ENCODE data around the gene CSMD2. TPM values are rescaled to one million over a fixed set of nuclear protein-coding genes. Genes with fewer than 3 reads are reported as not detected.
"Not testable (repeated sequence)": the region's sequence is repeated elsewhere in the genome, so short reads cannot be mapped to it uniquely, and the experiment has no call there.

Gene CSMD2
- total and polyA plus RNA-seq, 12 donors: 0.35 to 5.1 (median 1.5) TPM

DNA sequence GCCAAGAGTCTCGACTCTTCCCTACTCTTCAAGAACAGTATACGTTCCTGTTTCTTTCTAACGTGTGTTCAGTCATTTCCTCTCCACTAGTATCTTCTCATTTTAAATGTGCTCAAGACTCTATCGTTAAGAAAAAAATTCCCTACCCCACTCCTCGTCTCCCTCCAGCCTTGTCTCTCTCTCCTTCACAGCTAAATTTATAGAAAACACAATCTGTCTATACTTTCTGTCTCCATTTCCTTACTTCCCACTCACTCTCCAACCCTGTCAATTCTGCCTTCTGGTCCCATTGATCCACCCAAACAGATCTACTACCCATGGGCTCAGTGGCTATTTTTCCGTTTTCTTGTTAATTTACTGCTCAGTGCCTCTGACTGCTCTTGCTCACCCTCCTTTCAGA lies 75.3 kb downstream of the CSMD2 start:
- WGBS, 4 donors: 75 to 78% (median 77%) methylated on average over 6 of the region's 6 CpGs
- no peaks in the 10 kb centered on the region for H3K9me3 ChIP-seq (replicated peaks in 1 of 3)
- no peaks in the 10 kb centered on the region for H3K27me3 ChIP-seq
- no peaks in the 10 kb centered on the region for H3K4me1 ChIP-seq (replicated peaks in 1 of 2)
- TF ChIP-seq CTCF (IDR thresholded peaks at IDR 0.05) (no peak), POLR2A (IDR thresholded peaks at IDR 0.05) (no peak)
- no peaks in the 10 kb centered on the region for H3K36me3 ChIP-seq (replicated peaks in 1 of 2)
- H3K4me3 ChIP-seq: no peak overlapping the region
- DNase-seq: no peak
- no peak overlapping the region for H3K27ac ChIP-seq
- intact Hi-C loops (cut with DNase I): no loop called here

DNA sequence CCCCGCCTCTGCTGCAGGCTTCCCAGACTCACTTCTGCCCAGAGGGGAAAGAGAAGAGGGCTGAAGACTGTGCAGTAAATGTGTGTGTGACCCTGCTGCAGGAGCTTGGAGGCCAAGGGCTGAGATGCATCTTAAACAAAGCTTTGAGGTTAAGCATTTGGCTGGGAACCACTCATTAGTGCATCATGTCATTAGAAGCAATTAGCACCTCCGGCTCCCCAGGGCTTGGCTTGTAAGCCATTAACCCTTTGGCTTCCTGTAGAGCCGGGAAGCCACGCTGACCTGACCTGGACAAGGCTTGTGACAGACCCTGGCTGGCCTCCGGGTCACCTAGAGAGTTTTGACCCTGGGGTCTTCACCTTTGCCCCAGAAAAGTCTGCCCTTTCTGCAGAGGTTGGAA lies 77.0 kb downstream of the CSMD2 start:
- Histone ChIP-seq H3K9me3 (replicated peaks in 1 of 3) (no peaks in the 10 kb centered on the region), H3K27me3 (no peaks in the 10 kb centered on the region), H3K36me3 (replicated peaks in 1 of 2) (no peaks in the 10 kb centered on the region), H3K4me3 (no peak overlapping the region), H3K4me1 (replicated peaks in 1 of 2) (no peaks in the 10 kb centered on the region), H3K27ac (no peak overlapping the region)
- intact Hi-C loops (cut with DNase I): no loop called here
- TF ChIP-seq CTCF (IDR thresholded peaks at IDR 0.05): no peak
- TF ChIP-seq POLR2A (IDR thresholded peaks at IDR 0.05): no peak
- 44 to 100% (median 60%) methylated on average over 1 to 5 of the region's 5 CpGs for WGBS, 4 donors
- no peak for DNase-seq

DNA sequence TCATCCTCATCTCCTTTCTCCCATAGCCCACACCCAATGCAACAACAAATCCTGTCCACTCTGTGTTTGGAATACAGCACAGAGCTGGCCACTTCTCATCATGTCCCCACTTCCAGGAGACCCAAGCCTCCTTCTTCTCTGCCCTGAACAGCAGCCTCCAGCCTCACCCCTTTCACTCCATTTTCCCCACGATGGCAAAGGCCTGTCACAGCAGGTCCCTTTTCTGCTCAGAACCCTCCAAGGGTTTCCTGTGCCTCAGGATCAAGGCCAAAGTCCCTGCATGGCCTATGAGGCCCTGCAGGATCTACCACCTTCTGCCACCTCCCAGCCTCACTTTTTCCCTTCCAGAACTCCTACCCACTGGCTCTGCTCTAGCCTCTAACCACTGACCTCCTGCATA lies 78.5 kb downstream of the CSMD2 start:
- Histone ChIP-seq H3K27me3 (no peaks in the 10 kb centered on the region), H3K27ac (no peak overlapping the region), H3K36me3 (replicated peaks in 1 of 2) (no peaks in the 10 kb centered on the region), H3K4me3 (no peak overlapping the region), H3K4me1 (replicated peaks in 1 of 2) (no peaks in the 10 kb centered on the region), H3K9me3 (replicated peaks in 1 of 3) (no peaks in the 10 kb centered on the region)
- no peak for DNase-seq
- intact Hi-C loops (cut with DNase I): no loop called here
- TF ChIP-seq CTCF (IDR thresholded peaks at IDR 0.05): no peak
- TF ChIP-seq POLR2A (IDR thresholded peaks at IDR 0.05): no peak
- 79 to 96% (median 83%) methylated on average over 1 of the region's 1 CpG for WGBS, 4 donors

DNA sequence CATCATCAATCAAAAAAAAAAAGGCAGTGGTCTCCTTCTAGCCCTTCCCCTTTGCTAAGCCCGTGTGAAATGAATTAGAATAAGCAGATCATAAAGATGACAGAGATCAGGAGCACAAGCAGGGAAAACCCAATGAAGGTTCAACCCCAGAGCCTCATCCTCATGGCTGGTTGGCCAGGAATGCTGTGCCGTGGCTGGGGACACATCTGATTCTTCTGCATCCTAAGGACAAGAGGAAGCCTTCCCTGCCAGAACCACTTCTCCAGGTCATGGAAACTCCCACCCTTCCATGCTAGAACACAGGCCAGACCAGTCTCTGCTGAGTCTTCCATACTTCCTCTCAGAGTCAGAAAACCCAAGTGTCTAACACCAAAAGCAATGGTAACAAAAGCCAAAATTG lies 81.1 kb downstream of the CSMD2 start:
- intact Hi-C loops (cut with DNase I): no loop called here

GRCh38 chr1:34082085-34082670 lies 82.9 kb downstream of the CSMD2 start:
- H3K4me1 ChIP-seq (replicated peaks in 1 of 2); H3K4me3 ChIP-seq; H3K27me3 ChIP-seq; H3K36me3 ChIP-seq (replicated peaks in 1 of 2); DNase-seq; H3K9me3 ChIP-seq (replicated peaks in 1 of 3); H3K27ac ChIP-seq; intact Hi-C loops (cut with DNase I): not testable (repeated sequence)
- WGBS, 4 donors: 87 to 93% (median 89%) methylated on average over 8 to 43 of the region's 43 CpGs

More for the DNA sequence above, 81.1 kb downstream of the CSMD2 start:
- DNase-seq: no peak
- Histone ChIP-seq H3K9me3 (replicated peaks in 1 of 3) (no peaks in the 10 kb centered on the region), H3K27me3 (no peaks in the 10 kb centered on the region), H3K4me3 (no peak overlapping the region), H3K36me3 (replicated peaks in 1 of 2) (no peaks in the 10 kb centered on the region), H3K27ac (no peak overlapping the region), H3K4me1 (replicated peaks in 1 of 2) (no peaks in the 10 kb centered on the region)
- no peak for TF ChIP-seq CTCF (IDR thresholded peaks at IDR 0.05)
- no peak for TF ChIP-seq POLR2A (IDR thresholded peaks at IDR 0.05)
- WGBS, 4 donors: 79 to 92% (median 86%) methylated on average over 2 of the region's 2 CpGs
